HG03064 (cell line): ENCODE results near the gene GFOD1.
"Not testable (repeated sequence)": the region's sequence is repeated elsewhere in the genome, so short reads cannot be mapped to it uniquely, and the experiment has no call there.

Experiments
- ATAC-seq: cut with Tn5 transposase; IDR thresholded peaks from one replicate; pipeline ENCODE4 v1.9.1; 2021; ENCODE audit warnings: low read depth; ENCODE audit not compliant: unreplicated experiment

Gene GFOD1

GRCh38 chr6:13466304-13467215 lies 20.8 kb downstream of the GFOD1 start:
- ATAC-seq: no peak

- ATAC-seq: no peak
These were observed 21.7 kb downstream of the GFOD1 start for GRCh38 chr6:13465734-13466133.

- no peak for ATAC-seq
These were observed 23.5 kb downstream of the GFOD1 start for GRCh38 chr6:13463941-13464340.

GRCh38 chr6:13463328-13463717 lies 24.1 kb downstream of the GFOD1 start:
- ATAC-seq: no peak

- ATAC-seq: no peak
These were observed 24.7 kb downstream of the GFOD1 start for GRCh38 chr6:13462458-13463327.

GRCh38 chr6:13461805-13462204 lies 25.6 kb downstream of the GFOD1 start:
- no peak for ATAC-seq

- ATAC-seq: no peak
These were observed 26.1 kb downstream of the GFOD1 start for GRCh38 chr6:13461307-13461706.

- not testable (repeated sequence) for ATAC-seq
These were observed 27.1 kb downstream of the GFOD1 start for GRCh38 chr6:13460289-13460688.

GRCh38 chr6:13457577-13457976 lies 29.8 kb downstream of the GFOD1 start:
- ATAC-seq: no peak

- no peak for ATAC-seq
These were observed 31.8 kb downstream of the GFOD1 start for GRCh38 chr6:13455552-13455966.

GRCh38 chr6:13454286-13455221 lies 32.8 kb downstream of the GFOD1 start:
- ATAC-seq: no peak

- ATAC-seq: no peak
These were observed 33.6 kb downstream of the GFOD1 start for GRCh38 chr6:13453771-13454251.

- ATAC-seq: no peak
These were observed 34.2 kb downstream of the GFOD1 start for GRCh38 chr6:13453153-13453552.

- ATAC-seq: no peak
These were observed 34.9 kb downstream of the GFOD1 start for GRCh38 chr6:13452346-13453117.

- ATAC-seq: no peak
These were observed 36.1 kb downstream of the GFOD1 start for GRCh38 chr6:13451181-13451895.

- no peak for ATAC-seq
These were observed 36.8 kb downstream of the GFOD1 start for GRCh38 chr6:13450628-13451027.

GRCh38 chr6:13447949-13448724 lies 39.3 kb downstream of the GFOD1 start:
- ATAC-seq: no peak

GRCh38 chr6:13446381-13446780 lies 41.0 kb downstream of the GFOD1 start:
- ATAC-seq: no peak
